PFSK-1 (cell line): ENCODE measurements around the gene MYO1A.

Source experiments
- FOXP2 ChIP-seq: optimal IDR thresholded peaks from 2 replicates; pipeline ENCODE3; 2011; ENCODE audit warnings: borderline replicate concordance, control low read depth, inconsistent platforms; ENCODE audit not compliant: insufficient read depth; ENCODE audit errors: extremely low read length, extremely low read depth
- POLR2AphosphoS5 ChIP-seq: IDR thresholded peaks from 2 replicates; pipeline ENCODE4 v1.6.1; 2012; ENCODE audit warnings: low read depth, mild to moderate bottlenecking, control low read depth, low read length, moderate library complexity
- SIN3A ChIP-seq: IDR thresholded peaks from 2 replicates; pipeline ENCODE4 v1.6.1; 2012; ENCODE audit warnings: mild to moderate bottlenecking, low read length, moderate library complexity, borderline replicate concordance; ENCODE audit not compliant: insufficient read depth
- TAF1 ChIP-seq: IDR thresholded peaks from 2 replicates; pipeline ENCODE4 v1.6.1; 2012; ENCODE audit warnings: low read length, control low read depth, borderline replicate concordance; ENCODE audit not compliant: insufficient read depth
- TF ChIP-seq, protein P1 (sequence below), 2 experiments: IDR thresholded peaks; 2 replicates each; pipeline versions ENCODE4 v1.6.1 to v1.8.0; 2011 to 2012; ENCODE audit warnings: low read depth in 2 of 2, low read length in 2 of 2, control low read depth in 1 of 2, inconsistent platforms in 1 of 2, mild to moderate bottlenecking in 1 of 2, moderate library complexity in 1 of 2; ENCODE audit not compliant: insufficient read depth in 1 of 2

Gene MYO1A

DNA sequence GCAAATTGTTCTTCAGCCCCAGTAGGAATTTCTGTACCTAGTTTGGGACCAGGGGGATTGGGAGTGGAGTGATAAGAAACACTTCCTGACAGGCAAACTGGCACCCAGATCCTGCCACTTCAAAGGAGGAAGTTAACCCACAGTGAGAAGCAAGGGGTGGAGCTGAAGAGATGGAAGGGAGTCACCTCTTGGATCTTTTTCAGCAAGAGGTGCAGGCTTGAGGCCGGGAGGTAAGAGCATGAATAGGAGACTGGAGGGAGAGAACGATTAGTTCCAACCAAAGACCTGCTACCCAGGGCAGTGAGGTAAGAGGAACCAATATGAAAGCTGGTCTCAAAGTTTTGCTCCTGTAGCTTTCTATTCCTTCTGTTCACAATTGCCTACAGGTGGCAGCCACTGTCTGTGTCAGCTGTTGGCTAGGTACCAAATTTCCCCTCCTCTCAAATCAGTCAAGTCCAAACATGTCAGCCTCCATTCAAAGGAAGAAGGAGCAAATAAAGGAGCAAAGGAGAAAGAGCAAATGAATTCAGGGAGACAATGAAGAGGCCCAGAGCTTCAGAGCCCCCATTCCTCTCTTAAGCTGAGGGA, 18.7 kb downstream of the MYO1A start:
- TF ChIP-seq TAF1: no peak
- TF ChIP-seq, protein P1, sequence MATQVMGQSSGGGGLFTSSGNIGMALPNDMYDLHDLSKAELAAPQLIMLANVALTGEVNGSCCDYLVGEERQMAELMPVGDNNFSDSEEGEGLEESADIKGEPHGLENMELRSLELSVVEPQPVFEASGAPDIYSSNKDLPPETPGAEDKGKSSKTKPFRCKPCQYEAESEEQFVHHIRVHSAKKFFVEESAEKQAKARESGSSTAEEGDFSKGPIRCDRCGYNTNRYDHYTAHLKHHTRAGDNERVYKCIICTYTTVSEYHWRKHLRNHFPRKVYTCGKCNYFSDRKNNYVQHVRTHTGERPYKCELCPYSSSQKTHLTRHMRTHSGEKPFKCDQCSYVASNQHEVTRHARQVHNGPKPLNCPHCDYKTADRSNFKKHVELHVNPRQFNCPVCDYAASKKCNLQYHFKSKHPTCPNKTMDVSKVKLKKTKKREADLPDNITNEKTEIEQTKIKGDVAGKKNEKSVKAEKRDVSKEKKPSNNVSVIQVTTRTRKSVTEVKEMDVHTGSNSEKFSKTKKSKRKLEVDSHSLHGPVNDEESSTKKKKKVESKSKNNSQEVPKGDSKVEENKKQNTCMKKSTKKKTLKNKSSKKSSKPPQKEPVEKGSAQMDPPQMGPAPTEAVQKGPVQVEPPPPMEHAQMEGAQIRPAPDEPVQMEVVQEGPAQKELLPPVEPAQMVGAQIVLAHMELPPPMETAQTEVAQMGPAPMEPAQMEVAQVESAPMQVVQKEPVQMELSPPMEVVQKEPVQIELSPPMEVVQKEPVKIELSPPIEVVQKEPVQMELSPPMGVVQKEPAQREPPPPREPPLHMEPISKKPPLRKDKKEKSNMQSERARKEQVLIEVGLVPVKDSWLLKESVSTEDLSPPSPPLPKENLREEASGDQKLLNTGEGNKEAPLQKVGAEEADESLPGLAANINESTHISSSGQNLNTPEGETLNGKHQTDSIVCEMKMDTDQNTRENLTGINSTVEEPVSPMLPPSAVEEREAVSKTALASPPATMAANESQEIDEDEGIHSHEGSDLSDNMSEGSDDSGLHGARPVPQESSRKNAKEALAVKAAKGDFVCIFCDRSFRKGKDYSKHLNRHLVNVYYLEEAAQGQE (IDR thresholded peaks at IDR 0.05; ENCODE audit: insufficient read depth in 1 of 2, low read depth in 2 of 2, low read length in 2 of 2): no peak
- no peak for TF ChIP-seq SIN3A
- TF ChIP-seq FOXP2: no peak
- TF ChIP-seq POLR2AphosphoS5: no peak

DNA sequence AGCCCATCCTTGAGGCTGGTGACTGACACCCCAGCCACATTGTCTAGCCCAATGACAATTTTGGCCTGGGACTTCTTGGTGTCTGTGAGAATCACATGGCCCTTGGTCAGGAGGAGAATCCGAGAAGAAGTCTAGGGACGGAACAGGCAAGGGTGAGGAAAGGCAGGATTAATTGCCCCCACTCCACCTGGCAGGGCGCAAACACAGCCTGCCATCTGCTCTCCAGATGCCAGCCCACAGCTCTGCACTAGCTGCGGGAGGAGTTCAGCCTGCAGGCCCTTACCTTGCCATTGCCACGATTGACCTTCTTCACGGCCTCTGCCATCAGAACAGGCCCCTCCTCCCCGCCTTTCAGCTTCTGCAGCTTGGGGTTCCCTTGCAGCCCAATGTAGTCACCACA, 20.5 kb downstream of the MYO1A start:
- no peak for TF ChIP-seq POLR2AphosphoS5

DNA sequence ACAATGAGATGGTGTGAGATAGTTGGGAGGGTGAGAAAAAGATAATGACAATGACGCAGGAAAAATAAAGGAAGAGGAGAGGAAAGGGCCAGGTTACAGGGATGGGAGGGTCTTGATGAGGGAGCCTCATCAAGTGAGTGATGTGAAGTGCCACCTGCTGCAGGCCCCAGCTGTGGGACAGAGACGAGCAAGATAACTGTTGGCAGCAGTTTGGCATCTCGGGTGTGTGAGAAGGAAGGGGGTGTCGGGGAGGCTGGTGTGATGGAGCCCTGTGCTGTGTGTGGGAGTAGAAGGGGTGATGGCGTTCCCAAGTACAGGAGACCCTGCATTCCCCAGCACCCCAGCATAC, 22.1 kb downstream of the MYO1A start:
- no peak for TF ChIP-seq POLR2AphosphoS5
- TF ChIP-seq, protein P1 (IDR thresholded peaks at IDR 0.05; ENCODE audit: insufficient read depth in 1 of 2, low read depth in 2 of 2, low read length in 2 of 2): no peak

DNA sequence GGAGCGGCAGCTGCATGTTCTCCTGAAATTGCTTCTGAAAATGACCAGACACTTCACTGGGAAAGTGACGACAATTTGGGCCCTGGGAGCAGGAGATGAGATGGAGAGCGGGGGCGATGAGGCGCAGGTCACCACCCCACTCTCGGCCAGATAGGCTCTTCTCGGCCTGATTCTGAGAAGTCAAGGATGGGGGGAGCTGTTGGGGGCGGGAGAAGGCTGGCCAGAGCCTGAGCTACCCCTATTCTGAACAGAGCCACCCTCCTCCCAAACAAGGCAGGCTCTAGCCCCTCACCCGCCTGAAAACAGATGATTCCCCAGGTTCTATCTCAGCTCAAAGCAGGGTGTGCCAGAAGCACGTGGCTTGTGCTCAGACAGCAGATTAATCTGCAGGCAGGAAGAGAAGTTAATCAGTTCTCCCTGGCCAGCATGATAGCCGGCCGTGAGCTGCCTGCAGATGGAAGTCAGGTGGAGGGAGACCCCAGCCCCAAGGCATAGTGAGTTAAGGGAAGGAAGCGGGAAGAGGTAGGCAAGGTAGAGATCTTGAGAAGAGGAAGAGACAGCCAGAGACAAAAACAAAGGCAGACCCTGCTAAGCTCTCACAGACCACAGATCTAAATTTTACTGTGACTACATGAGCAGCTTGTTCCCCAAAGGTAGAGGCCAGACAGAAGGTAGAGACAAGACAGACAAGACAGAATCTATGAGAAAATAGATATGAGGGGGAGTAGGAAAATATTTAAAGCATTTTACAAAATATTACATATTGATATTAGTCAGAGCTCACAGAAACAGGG, 22.7 kb downstream of the MYO1A start:
- no peak for TF ChIP-seq POLR2AphosphoS5
- no peak for TF ChIP-seq SIN3A
- TF ChIP-seq, protein P1 (IDR thresholded peaks at IDR 0.05; ENCODE audit: insufficient read depth in 1 of 2, low read depth in 2 of 2, low read length in 2 of 2): no peak
- no peak for TF ChIP-seq FOXP2
- TF ChIP-seq TAF1: no peak

DNA sequence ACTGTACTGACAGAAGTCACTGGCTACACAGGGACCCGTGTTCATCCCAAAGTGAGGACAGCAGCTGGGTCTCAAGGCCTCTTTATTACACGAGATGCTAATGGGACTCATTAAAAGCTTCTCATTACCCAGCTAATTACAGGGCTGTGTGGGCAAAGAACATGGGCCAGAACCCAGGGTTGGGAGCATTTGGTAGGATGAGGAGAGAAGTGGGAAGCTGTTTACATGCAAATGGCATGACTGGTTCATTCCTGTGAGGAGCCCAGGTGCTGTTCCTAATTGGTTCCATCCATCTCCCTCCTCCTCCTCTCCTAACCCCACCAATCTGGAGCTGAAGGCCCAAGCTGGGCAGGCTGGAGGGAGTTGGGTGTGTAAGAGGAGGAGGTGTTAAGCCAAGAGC, 24.7 kb downstream of the MYO1A start:
- no peak for TF ChIP-seq TAF1
- no peak for TF ChIP-seq FOXP2
- TF ChIP-seq, protein P1 (IDR thresholded peaks at IDR 0.05; ENCODE audit: insufficient read depth in 1 of 2, low read depth in 2 of 2, low read length in 2 of 2): no peak
- no peak for TF ChIP-seq POLR2AphosphoS5
- no peak for TF ChIP-seq SIN3A
